ENCODE results near the gene MATCAP1. TPM values are rescaled to one million over a fixed set of nuclear protein-coding genes. Genes with fewer than 3 reads are reported as not detected.

The MATCAP1 gene
- total and polyA plus RNA-seq, 2 of the 13 experiments (the other 11 are each of a cell fraction or from before 2014, with no cell fraction given), result 11.2 to 24.5 TPM

DNA sequence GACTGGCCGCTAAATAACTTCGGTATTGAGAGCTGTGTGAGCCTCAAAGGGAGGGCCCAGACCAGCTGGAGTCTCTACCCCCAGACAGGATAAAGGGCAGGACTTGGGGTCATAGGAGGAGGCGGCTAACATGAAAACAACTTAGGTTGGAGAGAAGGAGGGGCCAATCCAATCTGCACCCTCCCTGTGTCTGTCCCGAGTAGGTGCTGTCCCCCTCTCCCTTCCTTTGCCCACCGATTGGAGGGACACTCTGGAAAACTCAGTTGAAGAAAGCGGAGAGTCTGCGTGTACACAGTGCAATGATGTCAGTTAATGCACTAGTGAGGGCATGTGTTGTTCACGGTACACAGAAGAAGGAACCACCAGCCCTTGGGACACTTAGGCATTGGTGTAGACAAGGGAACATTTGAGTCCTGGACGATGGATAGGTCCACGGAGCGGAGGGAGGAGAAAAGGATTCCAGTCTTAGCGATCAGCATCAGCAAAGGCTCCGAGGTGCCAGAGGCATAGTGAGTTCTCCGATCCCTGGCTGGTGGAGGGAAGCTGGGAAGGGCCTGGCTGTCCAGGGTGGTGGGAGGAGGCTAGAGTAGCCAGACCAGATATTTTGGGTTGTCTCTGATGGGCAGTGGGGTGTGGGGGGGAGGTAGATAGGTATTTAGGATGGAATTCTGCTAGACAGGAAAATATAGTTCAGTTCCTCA lies 12.7 kb downstream of the MATCAP1 start (continued):
- TF ChIP-seq, protein P1, sequence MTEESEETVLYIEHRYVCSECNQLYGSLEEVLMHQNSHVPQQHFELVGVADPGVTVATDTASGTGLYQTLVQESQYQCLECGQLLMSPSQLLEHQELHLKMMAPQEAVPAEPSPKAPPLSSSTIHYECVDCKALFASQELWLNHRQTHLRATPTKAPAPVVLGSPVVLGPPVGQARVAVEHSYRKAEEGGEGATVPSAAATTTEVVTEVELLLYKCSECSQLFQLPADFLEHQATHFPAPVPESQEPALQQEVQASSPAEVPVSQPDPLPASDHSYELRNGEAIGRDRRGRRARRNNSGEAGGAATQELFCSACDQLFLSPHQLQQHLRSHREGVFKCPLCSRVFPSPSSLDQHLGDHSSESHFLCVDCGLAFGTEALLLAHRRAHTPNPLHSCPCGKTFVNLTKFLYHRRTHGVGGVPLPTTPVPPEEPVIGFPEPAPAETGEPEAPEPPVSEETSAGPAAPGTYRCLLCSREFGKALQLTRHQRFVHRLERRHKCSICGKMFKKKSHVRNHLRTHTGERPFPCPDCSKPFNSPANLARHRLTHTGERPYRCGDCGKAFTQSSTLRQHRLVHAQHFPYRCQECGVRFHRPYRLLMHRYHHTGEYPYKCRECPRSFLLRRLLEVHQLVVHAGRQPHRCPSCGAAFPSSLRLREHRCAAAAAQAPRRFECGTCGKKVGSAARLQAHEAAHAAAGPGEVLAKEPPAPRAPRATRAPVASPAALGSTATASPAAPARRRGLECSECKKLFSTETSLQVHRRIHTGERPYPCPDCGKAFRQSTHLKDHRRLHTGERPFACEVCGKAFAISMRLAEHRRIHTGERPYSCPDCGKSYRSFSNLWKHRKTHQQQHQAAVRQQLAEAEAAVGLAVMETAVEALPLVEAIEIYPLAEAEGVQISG (CRISPR knock-in tag; IDR thresholded peaks at IDR 0.05), result peak; percentile 33
- TF ChIP-seq, protein P2, sequence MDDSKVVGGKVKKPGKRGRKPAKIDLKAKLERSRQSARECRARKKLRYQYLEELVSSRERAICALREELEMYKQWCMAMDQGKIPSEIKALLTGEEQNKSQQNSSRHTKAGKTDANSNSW (CRISPR knock-in tag; IDR thresholded peaks at IDR 0.05; ENCODE audit: borderline replicate concordance), result no peak
- TF ChIP-seq GPN1 (CRISPR knock-in tag; IDR thresholded peaks at IDR 0.05; ENCODE audit: borderline replicate concordance), result no peak
- peak; percentile 73; the same call in 1 of the 2 replicates for TF ChIP-seq ZNF510 (CRISPR knock-in tag; IDR thresholded peaks at IDR 0.05; ENCODE audit: low read depth)
- no peak for TF ChIP-seq SP4 (CRISPR knock-in tag; IDR thresholded peaks at IDR 0.05)
- TF ChIP-seq ARNTL (CRISPR knock-in tag; IDR thresholded peaks at IDR 0.05), result 0 out of 2 replicates have a peak, but pooled peaks have one; percentile 29
- 0 out of 2 replicates have a peak, but pooled peaks have one; percentile 61 for TF ChIP-seq TP53 (CRISPR knock-in tag; conservative IDR thresholded peaks at IDR 0.05)
- 0 out of 2 replicates have a peak, but pooled peaks have one; percentile 23 for TF ChIP-seq SMYD3 (CRISPR knock-in tag; IDR thresholded peaks at IDR 0.05)
- TF ChIP-seq, protein P3, sequence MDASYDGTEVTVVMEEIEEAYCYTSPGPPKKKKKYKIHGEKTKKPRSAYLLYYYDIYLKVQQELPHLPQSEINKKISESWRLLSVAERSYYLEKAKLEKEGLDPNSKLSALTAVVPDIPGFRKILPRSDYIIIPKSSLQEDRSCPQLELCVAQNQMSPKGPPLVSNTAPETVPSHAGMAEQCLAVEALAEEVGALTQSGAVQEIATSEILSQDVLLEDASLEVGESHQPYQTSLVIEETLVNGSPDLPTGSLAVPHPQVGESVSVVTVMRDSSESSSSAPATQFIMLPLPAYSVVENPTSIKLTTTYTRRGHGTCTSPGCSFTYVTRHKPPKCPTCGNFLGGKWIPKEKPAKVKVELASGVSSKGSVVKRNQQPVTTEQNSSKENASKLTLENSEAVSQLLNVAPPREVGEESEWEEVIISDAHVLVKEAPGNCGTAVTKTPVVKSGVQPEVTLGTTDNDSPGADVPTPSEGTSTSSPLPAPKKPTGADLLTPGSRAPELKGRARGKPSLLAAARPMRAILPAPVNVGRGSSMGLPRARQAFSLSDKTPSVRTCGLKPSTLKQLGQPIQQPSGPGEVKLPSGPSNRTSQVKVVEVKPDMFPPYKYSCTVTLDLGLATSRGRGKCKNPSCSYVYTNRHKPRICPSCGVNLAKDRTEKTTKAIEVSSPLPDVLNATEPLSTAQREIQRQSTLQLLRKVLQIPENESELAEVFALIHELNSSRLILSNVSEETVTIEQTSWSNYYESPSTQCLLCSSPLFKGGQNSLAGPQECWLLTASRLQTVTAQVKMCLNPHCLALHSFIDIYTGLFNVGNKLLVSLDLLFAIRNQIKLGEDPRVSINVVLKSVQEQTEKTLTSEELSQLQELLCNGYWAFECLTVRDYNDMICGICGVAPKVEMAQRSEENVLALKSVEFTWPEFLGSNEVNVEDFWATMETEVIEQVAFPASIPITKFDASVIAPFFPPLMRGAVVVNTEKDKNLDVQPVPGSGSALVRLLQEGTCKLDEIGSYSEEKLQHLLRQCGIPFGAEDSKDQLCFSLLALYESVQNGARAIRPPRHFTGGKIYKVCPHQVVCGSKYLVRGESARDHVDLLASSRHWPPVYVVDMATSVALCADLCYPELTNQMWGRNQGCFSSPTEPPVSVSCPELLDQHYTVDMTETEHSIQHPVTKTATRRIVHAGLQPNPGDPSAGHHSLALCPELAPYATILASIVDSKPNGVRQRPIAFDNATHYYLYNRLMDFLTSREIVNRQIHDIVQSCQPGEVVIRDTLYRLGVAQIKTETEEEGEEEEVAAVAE (CRISPR knock-in tag; IDR thresholded peaks at IDR 0.05; ENCODE audit: borderline replicate concordance), result peak; percentile 75; the same call in 1 of the 2 replicates
- peak; percentile 21; the same call in 1 of the 2 replicates for TF ChIP-seq SMAD1 (CRISPR knock-in tag; IDR thresholded peaks at IDR 0.05; ENCODE audit: borderline replicate concordance, low read depth)
- TF ChIP-seq KMT2A (CRISPR knock-in tag; IDR thresholded peaks at IDR 0.05), result no peak
- TF ChIP-seq ZNF660 (CRISPR knock-in tag; IDR thresholded peaks at IDR 0.05; ENCODE audit: borderline replicate concordance, low read depth), result peak; percentile 50; the same call in 1 of the 2 replicates
- TF ChIP-seq NR1H2 (CRISPR knock-in tag; IDR thresholded peaks at IDR 0.05; ENCODE audit: borderline replicate concordance, low read depth), result peak; percentile 68; the same call in 1 of the 2 replicates
- peak; percentile 70; the same call in 1 of the 2 replicates for TF ChIP-seq PITX1 (CRISPR knock-in tag; IDR thresholded peaks at IDR 0.05)
- TF ChIP-seq KDM4B (CRISPR knock-in tag; IDR thresholded peaks at IDR 0.05), result peak; percentile 22; the same call in 1 of the 2 replicates
- TF ChIP-seq, protein P4, sequence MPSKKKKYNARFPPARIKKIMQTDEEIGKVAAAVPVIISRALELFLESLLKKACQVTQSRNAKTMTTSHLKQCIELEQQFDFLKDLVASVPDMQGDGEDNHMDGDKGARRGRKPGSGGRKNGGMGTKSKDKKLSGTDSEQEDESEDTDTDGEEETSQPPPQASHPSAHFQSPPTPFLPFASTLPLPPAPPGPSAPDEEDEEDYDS (CRISPR knock-in tag; IDR thresholded peaks at IDR 0.05), result no peak; the same call in 1 of the 2 replicates
- no peak for TF ChIP-seq IRF2 (CRISPR knock-in tag; IDR thresholded peaks at IDR 0.05)
- TF ChIP-seq, protein P5, sequence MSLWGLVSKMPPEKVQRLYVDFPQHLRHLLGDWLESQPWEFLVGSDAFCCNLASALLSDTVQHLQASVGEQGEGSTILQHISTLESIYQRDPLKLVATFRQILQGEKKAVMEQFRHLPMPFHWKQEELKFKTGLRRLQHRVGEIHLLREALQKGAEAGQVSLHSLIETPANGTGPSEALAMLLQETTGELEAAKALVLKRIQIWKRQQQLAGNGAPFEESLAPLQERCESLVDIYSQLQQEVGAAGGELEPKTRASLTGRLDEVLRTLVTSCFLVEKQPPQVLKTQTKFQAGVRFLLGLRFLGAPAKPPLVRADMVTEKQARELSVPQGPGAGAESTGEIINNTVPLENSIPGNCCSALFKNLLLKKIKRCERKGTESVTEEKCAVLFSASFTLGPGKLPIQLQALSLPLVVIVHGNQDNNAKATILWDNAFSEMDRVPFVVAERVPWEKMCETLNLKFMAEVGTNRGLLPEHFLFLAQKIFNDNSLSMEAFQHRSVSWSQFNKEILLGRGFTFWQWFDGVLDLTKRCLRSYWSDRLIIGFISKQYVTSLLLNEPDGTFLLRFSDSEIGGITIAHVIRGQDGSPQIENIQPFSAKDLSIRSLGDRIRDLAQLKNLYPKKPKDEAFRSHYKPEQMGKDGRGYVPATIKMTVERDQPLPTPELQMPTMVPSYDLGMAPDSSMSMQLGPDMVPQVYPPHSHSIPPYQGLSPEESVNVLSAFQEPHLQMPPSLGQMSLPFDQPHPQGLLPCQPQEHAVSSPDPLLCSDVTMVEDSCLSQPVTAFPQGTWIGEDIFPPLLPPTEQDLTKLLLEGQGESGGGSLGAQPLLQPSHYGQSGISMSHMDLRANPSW (CRISPR knock-in tag; IDR thresholded peaks at IDR 0.05; ENCODE audit: borderline replicate concordance), result no peak

Data from HepG2 (cell line).